ENCODE results near the gene CSDE1. TPM values are rescaled to one million over a fixed set of nuclear protein-coding genes. Genes with fewer than 3 reads are reported as not detected.
A peak's percentile ranks its signal among the peaks of the same experiment; 100 is the strongest.

CSDE1 gene
- total RNA-seq, 3 donors from 2014 or later (not counting 1 experiment from before 2014, with no cell fraction given) = 461 to 473 (median 470) TPM

DNA sequence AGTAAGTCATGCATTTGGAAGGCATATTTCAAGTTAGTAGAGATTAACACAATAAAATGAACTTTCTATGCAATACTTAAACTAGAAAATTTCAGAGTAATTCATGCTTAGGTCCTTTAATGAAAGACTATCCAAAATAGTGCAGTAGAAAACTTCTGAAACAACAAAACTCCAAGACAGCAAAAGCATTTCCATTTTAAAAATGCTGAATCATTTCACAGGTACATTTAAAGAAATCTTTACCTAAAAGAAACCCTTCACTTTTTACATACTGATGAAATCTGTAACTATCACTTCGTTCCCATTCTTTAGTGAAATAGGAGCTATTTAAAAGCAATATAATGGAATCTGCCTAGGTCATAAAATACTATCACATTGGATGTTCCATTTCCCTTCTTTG lies 17.5 kb downstream of the CSDE1 start:
- Mint-ChIP-seq H3K27ac (no peak overlapping the region), H3K27me3 (ENCODE audit: low read depth in 2 of 2) (no peaks in the 10 kb centered on the region), H3K36me3 (peaks cover 31% of the 10 kb centered on the region), H3K9me3 (no peaks in the 10 kb centered on the region), H3K4me3 (no peak overlapping the region), H3K4me1 (peaks cover 35 to 43% of the 10 kb centered on the region in 2 donors)
- intact Hi-C loops (cut with micrococcal nuclease) = no loop called here
- Histone ChIP-seq H3K9me3 (ENCODE audit: control insufficient read depth, insufficient read depth, low read length) (no peaks in the 10 kb centered on the region), H3K27me3 (ENCODE audit: control insufficient read depth, insufficient read depth, low read length) (no peaks in the 10 kb centered on the region), H3K4me1 (ENCODE audit: control insufficient read depth, insufficient read depth, low read length) (peaks cover 4% of the 10 kb centered on the region), H3K36me3 (ENCODE audit: control insufficient read depth, insufficient read depth, low read length) (peaks cover 58% of the 10 kb centered on the region), H3K27ac (ENCODE audit: low read length) (no peak overlapping the region), H3K4me3 (ENCODE audit: low read length) (no peak overlapping the region)
- no CpG with 5 or more reads among the region's 1 CpG for WGBS (ENCODE audit: insufficient coverage)
- DNase-seq (no peak), ATAC-seq (no peak)
- TF ChIP-seq, protein P1, sequence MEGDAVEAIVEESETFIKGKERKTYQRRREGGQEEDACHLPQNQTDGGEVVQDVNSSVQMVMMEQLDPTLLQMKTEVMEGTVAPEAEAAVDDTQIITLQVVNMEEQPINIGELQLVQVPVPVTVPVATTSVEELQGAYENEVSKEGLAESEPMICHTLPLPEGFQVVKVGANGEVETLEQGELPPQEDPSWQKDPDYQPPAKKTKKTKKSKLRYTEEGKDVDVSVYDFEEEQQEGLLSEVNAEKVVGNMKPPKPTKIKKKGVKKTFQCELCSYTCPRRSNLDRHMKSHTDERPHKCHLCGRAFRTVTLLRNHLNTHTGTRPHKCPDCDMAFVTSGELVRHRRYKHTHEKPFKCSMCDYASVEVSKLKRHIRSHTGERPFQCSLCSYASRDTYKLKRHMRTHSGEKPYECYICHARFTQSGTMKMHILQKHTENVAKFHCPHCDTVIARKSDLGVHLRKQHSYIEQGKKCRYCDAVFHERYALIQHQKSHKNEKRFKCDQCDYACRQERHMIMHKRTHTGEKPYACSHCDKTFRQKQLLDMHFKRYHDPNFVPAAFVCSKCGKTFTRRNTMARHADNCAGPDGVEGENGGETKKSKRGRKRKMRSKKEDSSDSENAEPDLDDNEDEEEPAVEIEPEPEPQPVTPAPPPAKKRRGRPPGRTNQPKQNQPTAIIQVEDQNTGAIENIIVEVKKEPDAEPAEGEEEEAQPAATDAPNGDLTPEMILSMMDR (IDR thresholded peaks at IDR 0.05) = no peak

DNA sequence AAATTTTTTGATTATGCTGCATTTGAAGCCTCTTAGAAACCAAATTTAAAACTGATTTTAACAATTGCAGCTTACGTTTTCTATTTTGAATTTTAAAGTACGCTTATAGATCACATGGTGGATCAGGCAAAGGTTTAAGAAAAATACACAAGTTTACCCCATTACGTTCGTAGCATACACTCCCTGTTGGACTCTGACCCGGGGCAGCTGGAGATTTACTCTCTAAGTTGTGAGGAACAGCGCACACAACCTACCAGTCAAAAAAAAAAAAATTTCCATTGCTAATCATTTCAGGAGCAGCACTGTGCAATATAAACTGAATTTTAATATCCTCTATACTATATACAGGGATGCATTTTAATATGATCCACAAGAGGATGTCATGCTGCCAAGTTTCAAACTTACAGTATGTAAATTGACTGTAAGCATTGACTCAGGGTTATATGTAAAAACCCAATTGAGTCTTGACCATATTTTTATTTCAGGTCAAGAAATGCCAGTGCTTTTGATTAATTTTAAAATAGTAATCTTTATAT lies 20.4 kb downstream of the CSDE1 start:
- H3K27me3 Mint-ChIP-seq (ENCODE audit: low read depth in 2 of 2) = no peaks in the 10 kb centered on the region
- DNase-seq = no peak
- H3K4me3 Mint-ChIP-seq = peak overlapping the region; percentile 50
- H3K27ac ChIP-seq (ENCODE audit: low read length) = no peak overlapping the region
- no peaks in the 10 kb centered on the region for H3K9me3 ChIP-seq (ENCODE audit: control insufficient read depth, insufficient read depth, low read length)
- H3K27ac Mint-ChIP-seq = peak overlapping the region in 1 of 2 donors; percentile 46
- no peak for ATAC-seq
- no peaks in the 10 kb centered on the region for H3K4me1 ChIP-seq (ENCODE audit: control insufficient read depth, insufficient read depth, low read length)
- WGBS (ENCODE audit: insufficient coverage) = 100% methylated on average over 6 of the region's 6 CpGs
- H3K4me3 ChIP-seq (ENCODE audit: low read length) = no peak overlapping the region
- peaks cover 17 to 25% of the 10 kb centered on the region in 2 donors for H3K4me1 Mint-ChIP-seq
- H3K9me3 Mint-ChIP-seq = no peaks in the 10 kb centered on the region
- H3K27me3 ChIP-seq (ENCODE audit: control insufficient read depth, insufficient read depth, low read length) = no peaks in the 10 kb centered on the region
- TF ChIP-seq, protein P1 (IDR thresholded peaks at IDR 0.05) = no peak
- H3K36me3 ChIP-seq (ENCODE audit: control insufficient read depth, insufficient read depth, low read length) = peaks cover 73% of the 10 kb centered on the region
- intact Hi-C loops (cut with micrococcal nuclease) = no loop called here
- peaks cover 49% of the 10 kb centered on the region for H3K36me3 Mint-ChIP-seq

DNA sequence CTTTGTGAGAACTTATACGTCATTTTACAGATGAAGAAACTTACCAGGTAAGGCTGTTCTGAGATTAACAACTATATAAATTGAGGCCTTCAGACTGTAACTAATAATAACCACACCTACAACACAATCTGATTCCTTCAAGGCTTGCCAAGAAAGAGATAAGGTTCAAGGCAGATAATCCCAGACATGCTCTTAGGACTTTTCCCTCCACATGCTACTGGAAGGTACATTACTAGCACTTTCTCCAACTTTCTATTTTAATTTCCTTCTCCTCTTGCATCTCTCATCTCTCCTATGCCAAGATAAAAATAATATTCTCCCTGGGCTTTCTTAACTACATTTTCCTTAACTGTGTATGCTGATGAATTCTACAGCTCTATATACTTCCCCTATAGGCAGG lies 22.3 kb downstream of the CSDE1 start:
- H3K4me1 Mint-ChIP-seq = peaks cover 4 to 11% of the 10 kb centered on the region in 2 donors
- Histone ChIP-seq H3K27me3 (ENCODE audit: control insufficient read depth, insufficient read depth, low read length) (no peaks in the 10 kb centered on the region), H3K27ac (ENCODE audit: low read length) (no peak overlapping the region), H3K4me3 (ENCODE audit: low read length) (no peak overlapping the region), H3K4me1 (ENCODE audit: control insufficient read depth, insufficient read depth, low read length) (no peaks in the 10 kb centered on the region), H3K9me3 (ENCODE audit: control insufficient read depth, insufficient read depth, low read length) (no peaks in the 10 kb centered on the region), H3K36me3 (ENCODE audit: control insufficient read depth, insufficient read depth, low read length) (peaks cover 83% of the 10 kb centered on the region)
- intact Hi-C loops (cut with micrococcal nuclease) = no loop called here
- DNase-seq (no peak), ATAC-seq (no peak)
- WGBS (ENCODE audit: insufficient coverage) = no CpG with 5 or more reads among the region's 1 CpG
- TF ChIP-seq, protein P1 (IDR thresholded peaks at IDR 0.05) = no peak
- peaks cover 55% of the 10 kb centered on the region for H3K36me3 Mint-ChIP-seq
- no peaks in the 10 kb centered on the region for H3K27me3 Mint-ChIP-seq (ENCODE audit: low read depth in 2 of 2)
- H3K9me3 Mint-ChIP-seq = no peaks in the 10 kb centered on the region
- H3K4me3 Mint-ChIP-seq = no peak overlapping the region
- peak overlapping the region; percentile 7 to 52 for H3K27ac Mint-ChIP-seq

DNA sequence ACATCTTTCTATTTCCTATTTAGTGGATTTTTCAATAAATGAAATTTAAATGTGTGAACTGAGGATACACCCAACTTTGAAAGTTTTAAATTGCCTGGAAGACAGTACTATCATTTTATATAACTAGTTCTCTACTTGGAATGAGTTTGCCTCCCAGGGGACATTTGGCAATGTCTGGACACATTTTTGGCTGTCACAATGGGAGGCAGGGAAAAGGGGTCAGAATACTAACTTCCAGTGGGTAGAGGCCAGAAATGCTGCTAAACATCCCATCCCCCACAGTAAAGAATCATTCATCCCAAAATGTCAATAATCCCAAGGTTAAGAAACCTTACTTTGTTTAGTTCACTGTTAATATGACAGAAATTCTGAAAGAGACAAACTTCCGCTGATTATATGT lies 28.0 kb downstream of the CSDE1 start:
- no peaks in the 10 kb centered on the region for H3K4me1 Mint-ChIP-seq
- H3K9me3 Mint-ChIP-seq = no peaks in the 10 kb centered on the region
- H3K36me3 Mint-ChIP-seq = peaks cover 51% of the 10 kb centered on the region
- TF ChIP-seq, protein P1 (IDR thresholded peaks at IDR 0.05) = no peak
- H3K36me3 ChIP-seq (ENCODE audit: control insufficient read depth, insufficient read depth, low read length) = peaks cover 95% of the 10 kb centered on the region
- H3K27me3 Mint-ChIP-seq (ENCODE audit: low read depth in 2 of 2) = no peaks in the 10 kb centered on the region
- no peak for ATAC-seq
- no peak overlapping the region for H3K4me3 Mint-ChIP-seq
- H3K4me1 ChIP-seq (ENCODE audit: control insufficient read depth, insufficient read depth, low read length) = no peaks in the 10 kb centered on the region
- H3K27me3 ChIP-seq (ENCODE audit: control insufficient read depth, insufficient read depth, low read length) = no peaks in the 10 kb centered on the region
- H3K4me3 ChIP-seq (ENCODE audit: low read length) = no peak overlapping the region
- WGBS (ENCODE audit: insufficient coverage) = no CpG with 5 or more reads among the region's 1 CpG
- no peak for DNase-seq
- intact Hi-C loops (cut with micrococcal nuclease) = no loop called here
- peak overlapping the region; percentile 41 to 54 for H3K27ac Mint-ChIP-seq
- no peaks in the 10 kb centered on the region for H3K9me3 ChIP-seq (ENCODE audit: control insufficient read depth, insufficient read depth, low read length)
- no peak overlapping the region for H3K27ac ChIP-seq (ENCODE audit: low read length)

Data from natural killer cell (primary cell).